Stromal cell of bone marrow (primary cell): ENCODE measurements around the gene CUX1.
"Not testable (repeated sequence)": the region's sequence is repeated elsewhere in the genome, so short reads cannot be mapped to it uniquely, and the experiment has no call there.

Experiments
- DNase-seq: peaks from one replicate; pipeline ENCODE4 v3.0.0-alpha.2; 2012; ENCODE audit warnings: low read depth

Gene CUX1

GRCh38 chr7:101854084-101854865 lies 36.8 kb downstream of the CUX1 start:
- no peak for DNase-seq

GRCh38 chr7:101856473-101857357 lies 39.3 kb downstream of the CUX1 start:
- peak; percentile 53 for DNase-seq

- no peak for DNase-seq
Measured at GRCh38 chr7:101857358-101857811, 40.0 kb downstream of the CUX1 start.

GRCh38 chr7:101858437-101859385 lies 41.3 kb downstream of the CUX1 start:
- no peak for DNase-seq

GRCh38 chr7:101859411-101860106 lies 42.1 kb downstream of the CUX1 start:
- no peak for DNase-seq

- DNase-seq, result no peak
Measured at GRCh38 chr7:101860316-101861217, 43.1 kb downstream of the CUX1 start.

- DNase-seq, result no peak
Measured at GRCh38 chr7:101861218-101861775, 43.9 kb downstream of the CUX1 start.

GRCh38 chr7:101862280-101863220 lies 45.1 kb downstream of the CUX1 start:
- DNase-seq, result no peak

GRCh38 chr7:101863598-101863997 lies 46.2 kb downstream of the CUX1 start:
- no peak for DNase-seq

GRCh38 chr7:101864039-101864438 lies 46.6 kb downstream of the CUX1 start:
- no peak for DNase-seq

GRCh38 chr7:101865031-101865430 lies 47.6 kb downstream of the CUX1 start:
- no peak for DNase-seq

- DNase-seq, result no peak
Measured at GRCh38 chr7:101865455-101865854, 48.0 kb downstream of the CUX1 start.

- DNase-seq, result no peak
Measured at GRCh38 chr7:101866328-101866727, 48.9 kb downstream of the CUX1 start.

- no peak for DNase-seq
Measured at GRCh38 chr7:101867265-101867664, 49.8 kb downstream of the CUX1 start.

- not testable (repeated sequence) for DNase-seq
Measured at GRCh38 chr7:101867681-101868080, 50.3 kb downstream of the CUX1 start.

GRCh38 chr7:101868191-101868950 lies 50.9 kb downstream of the CUX1 start:
- no peak for DNase-seq

GRCh38 chr7:101869026-101869900 lies 51.8 kb downstream of the CUX1 start:
- no peak for DNase-seq
